Nephron progenitor cell (in vitro differentiated cells): Measurements from ENCODE around the gene STXBP6.
"Not testable (repeated sequence)": the region's sequence is repeated elsewhere in the genome, so short reads cannot be mapped to it uniquely, and the experiment has no call there.

Source experiments
- DNase-seq: peaks from one replicate; pipeline ENCODE4 v3.0.0; 2021
- H3K27ac Mint-ChIP-seq: 2 replicates; pipeline ENCODE4 v1.8.0; 2021; ENCODE audit warnings: mild to moderate bottlenecking, moderate library complexity, mixed read lengths
- H3K27me3 Mint-ChIP-seq: 2 replicates; pipeline ENCODE4 v1.8.0; 2021; ENCODE audit warnings: mild to moderate bottlenecking, low read depth, mixed read lengths; ENCODE audit not compliant: poor library complexity
- H3K36me3 Mint-ChIP-seq: 2 replicates; pipeline ENCODE4 v1.8.0; 2021; ENCODE audit warnings: low read depth, mixed read lengths
- H3K4me1 Mint-ChIP-seq: 2 replicates; pipeline ENCODE4 v1.8.0; 2021; ENCODE audit warnings: mixed read lengths
- H3K4me3 Mint-ChIP-seq: 2 replicates; pipeline ENCODE4 v1.8.0; 2021; ENCODE audit warnings: mild to moderate bottlenecking, moderate library complexity, mixed read lengths
- H3K9me3 Mint-ChIP-seq: 2 replicates; pipeline ENCODE4 v1.8.0; 2021; ENCODE audit warnings: mild to moderate bottlenecking, moderate library complexity, mixed read lengths
- CTCF ChIP-seq: fragments of 200-600 bp; sonication (generic); IDR thresholded peaks from 2 replicates; pipeline ENCODE4 v1.5.0; 2021; ENCODE audit warnings: antibody characterized with exemption

Gene STXBP6

GRCh38 chr14:24965934-24966578 is 83.9 kb downstream of the STXBP6 start:
- no peaks in the 10 kb centered on the region for H3K9me3 Mint-ChIP-seq
- H3K36me3 Mint-ChIP-seq, result no peaks in the 10 kb centered on the region
- H3K27me3 Mint-ChIP-seq, result no peaks in the 10 kb centered on the region
- no peak overlapping the region for H3K27ac Mint-ChIP-seq
- DNase-seq, result no peak
- peaks cover 16% of the 10 kb centered on the region for H3K4me1 Mint-ChIP-seq
- no peak for TF ChIP-seq CTCF
- no peak overlapping the region for H3K4me3 Mint-ChIP-seq

DNA sequence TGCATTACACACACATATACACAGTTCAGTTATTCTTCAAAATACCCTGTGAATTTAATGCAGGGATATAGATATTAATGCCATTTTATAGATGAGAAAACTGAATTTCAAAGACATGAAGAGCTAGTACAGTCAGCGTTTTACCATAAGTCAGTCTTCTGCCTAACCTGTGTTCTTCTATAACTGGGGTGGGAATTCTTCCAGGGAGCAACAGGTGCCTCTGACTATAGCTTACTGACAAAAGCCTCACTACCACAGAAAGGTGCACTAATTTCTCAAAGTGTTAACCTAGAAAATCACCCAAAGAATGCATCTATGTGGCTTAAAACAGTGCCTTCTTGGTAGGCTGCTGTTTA is 84.4 kb downstream of the STXBP6 start:
- no peaks in the 10 kb centered on the region for H3K27me3 Mint-ChIP-seq
- no peaks in the 10 kb centered on the region for H3K36me3 Mint-ChIP-seq
- no peak for TF ChIP-seq CTCF
- H3K4me3 Mint-ChIP-seq, result no peak overlapping the region
- no peak for DNase-seq
- H3K27ac Mint-ChIP-seq, result no peak overlapping the region
- H3K4me1 Mint-ChIP-seq, result peaks cover 15% of the 10 kb centered on the region
- H3K9me3 Mint-ChIP-seq, result no peaks in the 10 kb centered on the region

GRCh38 chr14:24964591-24964990 is 85.4 kb downstream of the STXBP6 start:
- no peak for DNase-seq
- H3K4me1 Mint-ChIP-seq, result peaks cover 24% of the 10 kb centered on the region
- no peak for TF ChIP-seq CTCF
- no peaks in the 10 kb centered on the region for H3K36me3 Mint-ChIP-seq
- no peak overlapping the region for H3K4me3 Mint-ChIP-seq
- no peaks in the 10 kb centered on the region for H3K9me3 Mint-ChIP-seq
- no peaks in the 10 kb centered on the region for H3K27me3 Mint-ChIP-seq
- H3K27ac Mint-ChIP-seq, result no peak overlapping the region

- Mint-ChIP-seq H3K4me1 (peaks cover 30% of the 10 kb centered on the region), H3K27ac (no peak overlapping the region), H3K36me3 (no peaks in the 10 kb centered on the region), H3K9me3 (no peaks in the 10 kb centered on the region), H3K4me3 (no peak overlapping the region), H3K27me3 (no peaks in the 10 kb centered on the region)
- no peak for TF ChIP-seq CTCF
- DNase-seq, result no peak
These were observed 85.9 kb downstream of the STXBP6 start for GRCh38 chr14:24964048-24964447.

DNA sequence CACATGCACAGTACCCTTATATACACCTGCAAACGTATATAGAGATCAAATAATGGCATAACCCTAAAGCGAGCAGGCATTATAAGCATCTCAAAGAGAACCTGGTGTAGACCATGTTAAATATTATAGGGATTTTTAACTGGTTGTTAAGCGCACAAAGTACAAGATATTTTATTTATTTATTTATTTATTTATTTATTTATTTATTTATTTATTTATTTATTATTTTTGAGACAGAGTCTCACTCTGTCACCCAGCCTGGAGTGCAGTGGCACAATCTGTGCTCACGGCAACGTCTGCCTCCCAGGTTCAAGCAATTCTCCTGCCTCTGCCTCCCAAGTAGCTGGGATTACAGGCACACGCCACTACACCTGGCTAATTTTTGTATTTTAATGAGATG is 87.8 kb downstream of the STXBP6 start:
- not testable (repeated sequence) for H3K27me3 Mint-ChIP-seq, H3K9me3 Mint-ChIP-seq

DNA sequence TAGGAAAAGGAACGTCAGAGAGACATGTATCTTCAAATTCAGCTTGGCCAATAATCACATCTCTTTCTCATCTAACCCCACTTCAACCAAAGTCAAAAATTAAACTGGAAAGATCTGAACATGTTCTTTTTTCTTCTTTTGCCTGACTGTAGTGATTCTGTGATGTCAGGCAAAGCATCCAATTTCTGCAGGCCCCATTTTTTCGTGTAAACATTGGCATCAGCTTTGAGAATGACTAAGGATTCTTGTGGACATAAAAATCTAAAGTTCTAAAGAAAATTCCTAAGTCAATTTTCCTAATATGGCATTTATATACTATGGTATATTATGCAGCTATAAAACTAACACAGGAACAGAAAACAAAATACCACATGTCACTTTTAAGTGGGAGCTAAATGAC is 89.1 kb downstream of the STXBP6 start:
- Mint-ChIP-seq H3K36me3 (no peaks in the 10 kb centered on the region), H3K27ac (no peak overlapping the region), H3K9me3 (no peaks in the 10 kb centered on the region), H3K27me3 (no peaks in the 10 kb centered on the region), H3K4me1 (peaks cover 39% of the 10 kb centered on the region), H3K4me3 (no peak overlapping the region)
- TF ChIP-seq CTCF, result no peak
- no peak for DNase-seq

More for the DNA sequence above, 87.8 kb downstream of the STXBP6 start:
- not testable (repeated sequence) for H3K4me3 Mint-ChIP-seq, H3K27ac Mint-ChIP-seq, DNase-seq, H3K36me3 Mint-ChIP-seq
- H3K4me1 Mint-ChIP-seq, result peaks cover 41% of the 10 kb centered on the region
